PFSK-1 (cell line): ENCODE results near the gene UQCR11.

ENCODE experiments used
- FOXP2 ChIP-seq: optimal IDR thresholded peaks from 2 replicates; pipeline ENCODE3; 2011; ENCODE audit warnings: borderline replicate concordance, control low read depth, inconsistent platforms; ENCODE audit not compliant: insufficient read depth; ENCODE audit errors: extremely low read length, extremely low read depth
- POLR2AphosphoS5 ChIP-seq: IDR thresholded peaks from 2 replicates; pipeline ENCODE4 v1.6.1; 2012; ENCODE audit warnings: low read depth, mild to moderate bottlenecking, control low read depth, low read length, moderate library complexity
- TAF1 ChIP-seq: IDR thresholded peaks from 2 replicates; pipeline ENCODE4 v1.6.1; 2012; ENCODE audit warnings: low read length, control low read depth, borderline replicate concordance; ENCODE audit not compliant: insufficient read depth

DNA sequence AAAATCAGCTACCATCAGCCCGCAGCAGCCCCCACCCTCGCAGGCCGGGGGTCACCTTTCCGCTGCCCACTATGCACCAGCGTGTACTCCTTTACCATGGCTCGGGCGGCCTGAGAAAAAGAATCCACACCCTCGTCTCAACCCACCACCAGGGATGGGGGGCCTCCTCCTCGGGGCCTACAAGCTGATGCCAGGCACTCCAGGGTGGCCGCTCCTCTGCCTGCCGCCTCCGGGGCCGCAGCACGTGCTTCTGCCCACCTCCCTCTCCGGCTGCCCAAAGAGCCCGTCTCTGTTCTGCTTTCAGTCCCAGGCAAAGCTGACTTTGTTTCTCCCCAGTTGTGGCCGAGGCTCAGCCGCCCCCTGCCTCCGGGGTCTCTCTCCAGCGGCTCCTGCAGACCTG, 26.0 kb downstream of the UQCR11 start:
- no peak for TF ChIP-seq TAF1
- no peak for TF ChIP-seq POLR2AphosphoS5
- TF ChIP-seq FOXP2, result no peak
